ENCODE results near the gene PPP2R5C.
"Not testable (repeated sequence)": the region's sequence is repeated elsewhere in the genome, so short reads cannot be mapped to it uniquely, and the experiment has no call there.

Gene PPP2R5C

GRCh38 chr14:101725652-101726051 is 35.9 kb upstream of the PPP2R5C start:
- peak in 2 of 42 donors; percentile 29 to 36 for DNase-seq
- intact Hi-C loops (cut with DNase I) = not testable (repeated sequence)

DNA sequence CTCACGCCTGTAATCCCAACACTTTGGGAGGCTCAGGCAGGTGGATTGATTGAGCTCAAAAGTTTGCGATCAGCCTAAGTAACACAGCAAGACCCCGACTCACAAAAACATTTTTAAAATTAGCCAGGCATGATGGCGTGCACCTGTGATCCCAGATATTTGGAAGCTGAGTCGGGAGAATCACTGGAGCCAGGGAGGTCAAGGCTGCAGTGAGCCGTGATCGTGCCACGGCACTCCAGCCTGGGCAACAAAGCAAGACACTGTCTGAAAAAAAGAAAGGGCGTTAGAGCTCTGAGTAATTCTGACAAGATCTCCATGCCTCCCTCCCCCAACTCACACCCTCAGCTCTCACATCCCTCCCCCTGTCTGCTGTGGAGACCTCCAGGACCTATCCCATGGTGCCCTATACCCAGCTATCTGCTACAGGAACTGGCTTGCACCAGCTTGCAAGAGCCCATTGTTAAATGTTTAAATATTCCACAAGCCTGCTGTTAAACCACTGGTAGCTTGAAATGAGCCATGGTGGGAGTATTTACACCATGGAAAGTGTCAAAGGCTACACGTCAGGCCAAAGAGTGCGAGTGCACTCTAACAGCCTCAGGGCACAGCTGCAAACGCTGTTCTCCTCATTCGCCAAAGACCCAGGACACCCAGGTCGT is 35.1 kb upstream of the PPP2R5C start:
- intact Hi-C loops (cut with DNase I) = no loop called here
- peak in 3 of 42 donors; percentile 3 to 16 (median 15) for DNase-seq

DNA sequence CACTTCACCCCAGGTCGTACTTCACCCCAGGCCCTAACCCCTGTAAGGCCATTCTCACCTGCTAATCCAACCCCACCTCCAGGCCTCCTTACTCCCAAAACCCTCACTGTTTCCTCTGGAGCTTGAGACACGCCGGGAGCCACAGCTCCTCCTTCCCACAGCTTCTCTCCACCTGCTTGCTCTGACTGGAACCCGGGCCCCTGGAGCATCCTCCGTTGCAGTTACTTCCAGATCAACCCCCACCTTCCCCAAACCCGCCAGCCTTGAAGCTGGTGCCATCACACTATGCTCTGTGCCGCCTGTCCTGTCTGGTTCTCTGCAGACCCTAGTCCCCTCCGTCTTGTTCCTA is 34.6 kb upstream of the PPP2R5C start:
- DNase-seq = peak in 2 of 42 donors; percentile 22 to 30
- intact Hi-C loops (cut with DNase I) = no loop called here

GRCh38 chr14:101727611-101728366 is 33.7 kb upstream of the PPP2R5C start:
- DNase-seq = peak in 2 of 42 donors; percentile 6 to 13
- intact Hi-C loops (cut with DNase I) = no loop called here

DNA sequence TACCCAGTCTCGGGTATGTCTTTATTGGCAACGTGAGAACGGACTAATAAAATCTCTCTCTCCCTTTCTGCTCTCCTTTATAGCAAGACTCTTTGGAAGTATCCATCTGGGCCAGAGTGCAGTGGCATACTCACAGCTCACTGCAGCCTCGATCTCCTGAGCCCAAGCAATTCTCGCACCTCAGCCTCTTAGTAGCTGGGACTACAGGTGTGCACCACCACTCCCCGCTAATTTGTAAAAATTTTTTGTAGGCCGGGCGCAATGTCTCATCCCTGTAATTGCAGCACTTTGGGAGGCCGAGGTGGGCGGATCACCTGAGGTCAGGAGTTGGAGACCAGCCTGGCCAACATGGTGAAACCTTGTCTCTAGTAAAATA is 33.2 kb upstream of the PPP2R5C start:
- peak in 2 of 42 donors; percentile 22 to 38 for DNase-seq
- intact Hi-C loops (cut with DNase I) = no loop called here

GRCh38 chr14:101729382-101729781 is 32.1 kb upstream of the PPP2R5C start:
- intact Hi-C loops (cut with DNase I) = no loop called here
- peak in 2 of 42 donors; percentile 10 to 28 for DNase-seq

GRCh38 chr14:101730157-101730556 is 31.4 kb upstream of the PPP2R5C start:
- intact Hi-C loops (cut with DNase I) = not testable (repeated sequence)
- DNase-seq = peak in 1 of 42 donors; percentile 22

GRCh38 chr14:101730626-101731186 is 30.8 kb upstream of the PPP2R5C start:
- intact Hi-C loops (cut with DNase I) = no loop called here
- DNase-seq = peak in 2 of 42 donors; percentile 17 to 30

GRCh38 chr14:101731187-101732080 is 30.1 kb upstream of the PPP2R5C start:
- peak in 41 of 42 donors; percentile 31 to 88 (median 69) for DNase-seq
- intact Hi-C loops (cut with DNase I) = no loop called here

DNA sequence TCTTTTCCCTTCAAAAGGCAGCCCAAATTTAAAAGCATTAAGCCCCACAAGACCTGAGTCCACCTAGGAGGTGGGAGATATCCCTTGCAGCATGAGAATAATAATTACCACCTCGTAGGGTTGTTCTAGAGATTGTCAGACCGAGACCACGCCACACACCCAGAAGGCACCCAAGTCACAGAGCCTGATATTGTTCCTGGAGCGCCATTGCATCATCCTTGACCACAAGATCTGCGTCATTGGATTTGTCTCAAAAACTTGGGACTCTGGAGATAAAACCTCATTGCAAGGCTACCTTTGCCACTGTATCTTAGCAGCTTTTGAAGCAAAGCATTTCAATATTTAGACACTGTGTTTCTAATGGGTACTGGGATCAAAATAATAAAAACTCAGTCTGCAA is 29.4 kb upstream of the PPP2R5C start:
- intact Hi-C loops (cut with DNase I) = no loop called here
- DNase-seq = peak in 1 of 42 donors; percentile 15

- DNase-seq = peak in 2 of 42 donors; percentile 25 to 31
- intact Hi-C loops (cut with DNase I) = no loop called here
Measured at GRCh38 chr14:101733211-101733610, 28.3 kb upstream of the PPP2R5C start.

DNA sequence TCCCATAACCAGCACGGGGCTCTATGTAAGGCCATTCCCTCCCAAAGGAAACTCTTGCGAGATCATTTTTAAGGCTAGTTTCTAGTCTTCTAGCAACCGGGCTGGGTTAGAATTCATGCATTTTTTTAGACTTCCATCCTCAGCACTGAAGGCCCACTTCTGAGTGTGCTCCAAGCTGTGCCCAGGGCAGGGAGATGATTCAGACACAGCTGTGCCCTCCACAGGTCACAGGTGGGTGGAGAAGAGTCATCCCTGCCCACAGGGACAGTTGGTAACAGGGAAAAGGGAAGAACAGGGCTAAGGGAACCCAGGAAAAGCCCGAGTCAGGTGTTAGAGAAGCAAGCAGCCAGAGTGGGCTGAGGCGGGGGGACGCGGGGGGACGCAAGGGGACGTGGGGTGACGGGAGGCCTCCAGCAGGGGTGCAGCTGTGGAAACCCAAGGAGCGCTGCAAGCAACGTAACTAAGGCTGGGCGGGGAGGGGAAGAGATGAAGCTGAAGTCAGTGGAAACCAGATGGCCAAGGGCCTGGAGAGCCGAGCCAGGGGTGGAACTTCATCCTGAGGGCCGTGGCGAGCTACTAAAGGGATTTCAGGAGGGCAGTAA is 27.2 kb upstream of the PPP2R5C start:
- intact Hi-C loops (cut with DNase I) = no loop called here
- peak in 2 of 42 donors; percentile 31 to 37 for DNase-seq

DNA sequence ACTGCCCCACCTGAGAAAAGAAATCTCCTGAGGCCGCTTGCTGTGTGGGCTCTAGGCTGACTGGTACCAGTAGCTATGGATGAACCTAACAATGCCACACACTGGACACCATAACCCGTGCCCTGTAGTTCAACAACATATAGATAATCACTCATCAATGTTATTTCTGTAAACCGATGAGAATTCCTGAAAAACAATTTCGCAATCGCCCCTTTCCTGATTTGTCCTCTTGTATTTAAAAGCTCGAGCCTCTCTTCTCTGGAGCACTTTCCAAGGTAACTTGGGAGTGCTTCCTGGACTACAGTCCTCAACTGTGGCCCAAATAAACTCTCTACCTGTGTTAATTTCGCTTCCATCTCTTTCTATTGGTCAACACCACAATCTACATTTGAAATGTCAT is 26.1 kb upstream of the PPP2R5C start:
- intact Hi-C loops (cut with DNase I) = no loop called here
- DNase-seq = peak in 1 of 42 donors; percentile 14

GRCh38 chr14:101736071-101736470 is 25.4 kb upstream of the PPP2R5C start:
- intact Hi-C loops (cut with DNase I) = no loop called here
- peak in 2 of 42 donors; percentile 7 to 26 for DNase-seq

GRCh38 chr14:101736585-101736984 is 24.9 kb upstream of the PPP2R5C start:
- intact Hi-C loops (cut with DNase I) = no loop called here
- DNase-seq = peak in 2 of 42 donors; percentile 32 to 34

GRCh38 chr14:101737414-101738339 is 23.8 kb upstream of the PPP2R5C start:
- intact Hi-C loops (cut with DNase I) = no loop called here

DNA sequence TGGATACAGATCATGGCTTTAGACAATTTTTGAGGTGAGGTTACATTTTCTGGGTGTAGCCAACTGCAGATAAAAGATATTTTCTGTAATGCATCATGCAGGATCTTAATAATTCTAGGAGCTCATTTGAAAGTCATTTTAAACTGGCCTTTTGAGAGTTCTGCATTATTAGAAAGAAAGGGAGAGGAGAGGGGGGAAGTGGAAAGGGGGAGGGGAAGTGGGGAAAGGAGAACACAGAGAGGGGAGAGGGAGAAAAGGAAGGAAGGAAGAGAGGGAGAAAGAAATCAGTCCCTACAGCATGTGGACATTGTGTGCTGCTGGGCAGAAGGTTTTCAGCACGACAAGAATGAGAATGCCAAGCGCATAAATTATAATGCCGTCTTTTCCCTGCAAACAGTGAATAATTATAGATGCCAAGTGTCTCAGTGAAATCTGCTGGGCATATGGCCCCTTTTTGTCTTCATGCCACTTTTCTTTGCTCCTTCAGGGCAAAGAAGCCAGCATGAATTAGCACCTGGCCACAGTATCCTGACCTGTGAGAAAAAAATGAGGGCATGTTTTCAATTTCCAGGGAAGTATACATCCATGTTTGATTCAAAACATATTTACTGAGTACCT is 22.7 kb upstream of the PPP2R5C start:
- intact Hi-C loops (cut with DNase I) = no loop called here
- DNase-seq = peak in 1 of 42 donors; percentile 12

More at GRCh38 chr14:101737414-101738339, 23.8 kb upstream of the PPP2R5C start:
- DNase-seq = peak in 2 of 42 donors; percentile 36 to 41
